Epithelial cell of esophagus (primary cell): Measurements from ENCODE around the gene IFNK.

ENCODE experiments used
- DNase-seq: peaks from one replicate; pipeline ENCODE4 v3.0.0; 2010; ENCODE audit warnings: low read depth
- H3K4me3 ChIP-seq: 2 replicates; pipeline ENCODE4 v1.5.1; 2011; ENCODE audit warnings: mild to moderate bottlenecking, low read length, control low read depth
- TF ChIP-seq, protein P1 (sequence below): IDR thresholded peaks from 2 replicates; pipeline ENCODE4 v1.5.1; 2011; ENCODE audit warnings: low read depth, mild to moderate bottlenecking, low read length, control low read depth, inconsistent platforms; ENCODE audit not compliant: insufficient read depth; ENCODE audit errors: missing control alignments

Gene IFNK

DNA sequence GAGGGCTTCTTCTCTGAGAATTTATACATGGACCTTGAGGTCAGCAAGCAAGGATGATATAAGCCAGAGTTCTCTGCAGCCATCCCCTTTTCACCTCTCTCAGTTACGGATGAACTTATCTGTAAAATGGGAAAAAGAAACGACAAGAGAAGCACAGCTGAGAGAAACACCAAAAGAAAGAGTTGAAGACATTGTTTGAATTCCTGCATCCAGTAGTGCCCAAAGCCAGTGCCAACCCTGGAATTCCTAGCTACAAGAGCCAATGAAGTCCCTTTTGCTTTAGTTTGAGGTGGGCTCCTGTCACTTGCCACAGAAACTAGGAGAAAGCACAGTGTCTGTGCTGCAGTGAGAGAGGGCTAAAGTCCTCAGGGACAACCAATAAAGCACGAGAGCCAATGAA lies 12.1 kb downstream of the IFNK start:
- no peak overlapping the region for H3K4me3 ChIP-seq
- no peak for DNase-seq
- TF ChIP-seq, protein P1, sequence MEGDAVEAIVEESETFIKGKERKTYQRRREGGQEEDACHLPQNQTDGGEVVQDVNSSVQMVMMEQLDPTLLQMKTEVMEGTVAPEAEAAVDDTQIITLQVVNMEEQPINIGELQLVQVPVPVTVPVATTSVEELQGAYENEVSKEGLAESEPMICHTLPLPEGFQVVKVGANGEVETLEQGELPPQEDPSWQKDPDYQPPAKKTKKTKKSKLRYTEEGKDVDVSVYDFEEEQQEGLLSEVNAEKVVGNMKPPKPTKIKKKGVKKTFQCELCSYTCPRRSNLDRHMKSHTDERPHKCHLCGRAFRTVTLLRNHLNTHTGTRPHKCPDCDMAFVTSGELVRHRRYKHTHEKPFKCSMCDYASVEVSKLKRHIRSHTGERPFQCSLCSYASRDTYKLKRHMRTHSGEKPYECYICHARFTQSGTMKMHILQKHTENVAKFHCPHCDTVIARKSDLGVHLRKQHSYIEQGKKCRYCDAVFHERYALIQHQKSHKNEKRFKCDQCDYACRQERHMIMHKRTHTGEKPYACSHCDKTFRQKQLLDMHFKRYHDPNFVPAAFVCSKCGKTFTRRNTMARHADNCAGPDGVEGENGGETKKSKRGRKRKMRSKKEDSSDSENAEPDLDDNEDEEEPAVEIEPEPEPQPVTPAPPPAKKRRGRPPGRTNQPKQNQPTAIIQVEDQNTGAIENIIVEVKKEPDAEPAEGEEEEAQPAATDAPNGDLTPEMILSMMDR, result no peak

DNA sequence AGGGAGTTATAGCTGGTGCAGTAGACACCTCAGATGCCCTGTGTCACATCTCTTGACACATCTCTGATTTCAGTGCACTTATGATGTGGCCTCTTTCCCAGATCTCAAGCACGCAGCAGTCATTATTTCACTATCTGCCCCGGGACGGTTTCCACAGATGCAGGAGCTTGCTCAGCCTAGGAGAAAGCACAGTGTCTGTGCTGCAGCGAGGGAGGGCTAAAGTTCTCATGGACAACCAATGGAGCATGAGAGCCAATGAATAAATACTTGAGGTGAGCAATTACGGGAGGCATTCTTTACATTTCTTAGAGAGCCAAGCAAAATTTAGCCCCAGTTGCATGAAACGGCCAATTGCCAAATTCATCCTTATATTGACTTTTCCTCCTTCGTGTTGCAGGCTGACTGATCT lies 12.9 kb downstream of the IFNK start:
- no peak overlapping the region for H3K4me3 ChIP-seq
- TF ChIP-seq, protein P1, result no peak
- peak; percentile 17 for DNase-seq

DNA sequence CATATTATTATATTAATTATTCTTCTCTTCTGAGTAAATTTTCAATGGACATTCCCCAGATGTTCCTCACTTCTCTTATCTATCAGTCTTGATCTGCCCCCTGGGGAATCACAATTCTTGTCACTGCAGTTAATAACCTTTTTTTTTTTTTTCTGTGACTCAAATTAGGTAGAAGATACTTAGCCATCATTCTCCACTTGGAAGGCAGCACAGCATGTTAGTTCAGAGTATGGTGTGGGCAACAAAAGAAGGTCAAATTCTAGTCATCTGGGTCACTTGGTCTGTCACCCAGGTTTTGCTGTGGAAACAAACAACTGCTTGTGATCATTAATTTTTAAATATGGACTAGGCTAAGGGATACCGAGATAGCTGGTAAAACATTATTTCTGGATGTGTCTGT lies 13.7 kb downstream of the IFNK start:
- TF ChIP-seq, protein P1, result no peak
- H3K4me3 ChIP-seq, result no peak overlapping the region
- DNase-seq, result no peak

DNA sequence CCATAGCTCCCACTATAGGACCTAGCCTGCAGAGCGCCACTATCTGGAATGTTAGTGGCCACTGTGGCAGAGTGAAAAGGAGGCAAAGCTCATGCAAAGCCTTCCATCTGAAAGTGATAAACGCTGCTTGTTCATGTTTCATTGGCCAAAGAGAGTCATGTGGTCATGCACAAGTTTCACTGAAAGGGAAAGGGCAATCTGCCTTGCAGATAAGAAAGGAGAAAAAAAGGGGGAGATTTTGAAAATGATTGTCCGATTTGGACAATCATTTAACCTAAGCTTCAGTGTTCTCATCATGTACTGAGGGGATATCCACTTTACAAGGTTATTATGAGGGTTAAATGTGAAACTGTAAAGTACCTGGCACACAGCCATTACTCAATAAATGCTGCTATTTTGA lies 14.6 kb downstream of the IFNK start:
- TF ChIP-seq, protein P1, result no peak
- no peak for DNase-seq

DNA sequence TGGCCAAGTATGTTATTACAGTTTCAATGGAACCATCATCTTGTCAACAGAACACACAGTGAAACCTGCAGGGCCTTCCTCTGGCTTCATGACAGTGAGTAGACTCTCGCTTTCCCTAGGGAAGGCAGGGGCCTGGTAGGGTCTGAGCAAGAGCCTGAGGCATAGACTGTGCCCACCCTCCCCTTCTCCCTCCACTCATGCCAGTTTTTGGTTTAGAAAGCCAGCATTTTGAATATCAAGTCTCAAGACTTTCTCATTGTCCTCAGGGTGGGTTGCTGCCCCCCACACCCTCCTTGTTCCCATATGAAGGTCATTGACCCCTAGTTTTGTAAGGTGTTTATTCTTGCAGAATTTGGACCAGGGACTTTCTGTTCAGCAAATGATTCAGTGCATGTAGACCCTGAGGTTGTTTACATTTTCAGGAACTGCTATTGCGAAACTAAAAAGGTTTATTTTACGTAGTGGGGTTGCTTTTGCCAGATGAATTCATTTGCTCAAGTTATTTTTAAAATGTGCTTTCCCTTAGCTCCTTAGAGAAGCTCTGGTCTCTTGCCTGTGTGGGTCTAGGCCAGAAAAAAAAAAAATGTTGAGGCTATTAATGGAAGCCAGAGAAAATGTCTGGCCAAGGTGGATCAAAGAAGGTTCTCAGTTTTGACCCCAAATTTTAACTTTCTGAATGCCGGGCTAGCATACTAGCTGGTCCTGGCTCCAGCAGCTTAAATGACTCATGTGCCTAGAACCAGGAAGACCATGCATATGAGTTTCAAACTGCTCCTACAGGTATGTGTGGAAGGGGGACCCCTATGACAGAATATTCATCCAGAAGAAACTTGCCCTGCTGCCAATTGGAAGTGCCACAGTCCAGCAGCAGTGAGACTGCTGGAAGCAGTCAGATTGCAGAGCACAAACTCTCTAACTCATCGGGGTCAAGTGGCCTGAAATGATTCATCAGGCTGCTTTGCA lies 15.7 kb downstream of the IFNK start:
- peak; percentile 78 for DNase-seq
- TF ChIP-seq, protein P1, result no peak
- H3K4me3 ChIP-seq, result no peak overlapping the region

More for the DNA sequence above, 14.6 kb downstream of the IFNK start:
- no peak overlapping the region for H3K4me3 ChIP-seq

DNA sequence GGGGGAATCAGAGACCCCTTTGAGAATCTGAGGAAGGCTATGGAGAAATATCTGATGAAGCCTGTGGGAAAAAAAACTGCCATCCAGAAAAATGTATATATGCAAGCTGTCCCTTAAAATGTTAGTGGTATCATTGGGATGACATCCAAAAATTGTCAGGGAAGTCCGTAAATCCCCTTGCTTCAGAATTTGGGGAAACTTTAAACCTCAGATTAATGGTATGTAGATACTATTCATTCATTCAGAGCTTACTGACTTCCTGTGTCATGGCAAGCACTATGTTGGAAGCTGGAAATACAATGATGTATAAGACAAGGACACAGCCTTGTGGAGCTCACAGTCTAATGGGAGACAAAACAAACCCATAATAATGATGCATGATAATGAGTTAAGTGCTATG lies 16.4 kb downstream of the IFNK start:
- no peak overlapping the region for H3K4me3 ChIP-seq
- TF ChIP-seq, protein P1, result no peak
- no peak for DNase-seq
